HCT116 (cell line): ENCODE data around the gene CDAN1. TPM values are rescaled to one million over a fixed set of nuclear protein-coding genes. Genes with fewer than 3 reads are reported as not detected.

Experiments used
- ATAC-seq: fragments of 200-7000 bp; cut with Tn5 transposase; 2 replicates; pipeline ENCODE4 v1.9.1; 2020; ENCODE audit warnings: mild to moderate bottlenecking, moderate library complexity
- BruUV-seq: library from RNA; stranded (reverse); fragments of 400-500 nt; replicated peaks from 2 replicates; lab custom pipeline; 2021; lab: Mats Ljungman, UMichigan
- CTCF ChIA-PET: fragments of 300-600 bp; sonication (Branson Sonifier 250); formaldehyde crosslinking; loops from one replicate; lab custom pipeline; 2021; ENCODE audit warnings: antibody characterized with exemption; lab: Charles Lee
- POLR2A ChIA-PET: fragments of 300-600, 350-600 bp; sonication (Branson Sonifier 250); formaldehyde crosslinking; loops from one replicate; lab custom pipeline; 2021; ENCODE audit warnings: antibody characterized with exemption; lab: Charles Lee
- RAD21 ChIA-PET, 2 experiments: fragments of 300-600 bp; sonication (Branson Sonifier 250); formaldehyde crosslinking; loops; one replicate each; lab custom pipeline; 2023; ENCODE audit warnings: low total read pairs in 2 of 2; ENCODE audit not compliant: uncharacterized antibody in 2 of 2, unreplicated experiment in 2 of 2, low non-redundant PET in 1 of 2; lab: Charles Lee
- DNase-seq: peaks from one replicate; pipeline ENCODE4 v3.0.0-alpha.2; 2010; ENCODE audit warnings: low read depth, low spot score
- H2AFZ ChIP-seq: fragments of 200-600 bp; shearing (Covaris generic), sonication (generic); 2 replicates; pipeline ENCODE4 v1.6.1; 2017; ENCODE audit warnings: low read depth, mixed run types, mixed read lengths, antibody characterized with exemption, low read length; ENCODE audit not compliant: poor library complexity, severe bottlenecking
- H3K27ac ChIP-seq: 2 replicates; pipeline ENCODE4 v1.5.1; 2012; ENCODE audit warnings: low read depth, low read length
- H3K27me3 ChIP-seq: fragments of 200-600 bp; sonication (generic); 2 replicates; pipeline ENCODE4 v1.6.1; 2016; ENCODE audit warnings: mixed run types, low read length, mixed read lengths; ENCODE audit not compliant: insufficient read depth
- H3K36me3 ChIP-seq, 2 experiments: fragments of 200-500 bp in 1 of 2; fragments of 200-600 bp in 1 of 2; sonication (Bioruptor generic) in 1 of 2; sonication (generic) in 1 of 2; 2 replicates each; pipeline versions ENCODE4 v1.5.1 to v1.6.1; 2014 to 2016; ENCODE audit warnings: low read length in 2 of 2, inconsistent platforms in 1 of 2, mixed read lengths in 1 of 2, mixed run types in 1 of 2; ENCODE audit not compliant: insufficient read depth in 2 of 2, control insufficient read depth in 1 of 2
- H3K4me1 ChIP-seq, 2 experiments: fragments of 200-600 bp in 1 of 2; sonication (generic) in 1 of 2; 2 replicates each; pipeline versions ENCODE4 v1.5.1 to v1.6.1; 2012 to 2017; ENCODE audit warnings: low read length in 2 of 2, inconsistent platforms in 1 of 2, mild to moderate bottlenecking in 1 of 2, mixed read lengths in 1 of 2, mixed run types in 1 of 2, moderate library complexity in 1 of 2; ENCODE audit not compliant: insufficient read depth in 2 of 2, control insufficient read depth in 1 of 2
- H3K4me2 ChIP-seq: fragments of 200-600 bp; sonication (generic); 2 replicates; pipeline ENCODE4 v1.6.1; 2017; ENCODE audit warnings: mixed run types, low read length, mixed read lengths
- H3K4me3 ChIP-seq, 2 experiments: fragments of 200-600 bp in 1 of 2; sonication (generic) in 1 of 2; replicated peaks in 1 of 2; 2 replicates each; pipeline ENCODE4 v1.5.1; 2011 to 2016; ENCODE audit warnings: low read length in 2 of 2, control low read depth in 1 of 2, low read depth in 1 of 2, mild to moderate bottlenecking in 1 of 2, mixed read lengths in 1 of 2, mixed run types in 1 of 2
- H3K79me2 ChIP-seq: fragments of 200-600 bp; sonication (generic); 2 replicates; pipeline ENCODE4 v1.6.1; 2017; ENCODE audit warnings: mild to moderate bottlenecking, mixed run types, low read length, moderate library complexity, mixed read lengths; ENCODE audit not compliant: insufficient read depth
- H3K9ac ChIP-seq: fragments of 200-600 bp; sonication (generic); 2 replicates; pipeline ENCODE4 v1.6.1; 2016; ENCODE audit warnings: low read length, mixed read lengths
- H3K9me2 ChIP-seq: fragments of 200-600 bp; sonication (generic), shearing (Covaris generic); 2 replicates; pipeline ENCODE4 v1.6.1; 2017; ENCODE audit warnings: mixed run types, mild to moderate bottlenecking, moderate library complexity; ENCODE audit not compliant: insufficient read depth
- H3K9me3 ChIP-seq, 2 experiments: fragments of 200-500 bp in 1 of 2; fragments of 200-600 bp in 1 of 2; sonication (Bioruptor generic) in 1 of 2; sonication (generic) in 1 of 2; 2 replicates each; pipeline ENCODE4 v1.6.1; 2014 to 2017; ENCODE audit warnings: low read length in 2 of 2, mixed read lengths in 2 of 2, inconsistent platforms in 1 of 2, low read depth in 1 of 2, mild to moderate bottlenecking in 1 of 2, mixed run types in 1 of 2, moderate library complexity in 1 of 2; ENCODE audit not compliant: control insufficient read depth in 1 of 2, insufficient read depth in 1 of 2
- H4K20me1 ChIP-seq: fragments of 200-600 bp; sonication (generic), shearing (Covaris generic); 2 replicates; pipeline ENCODE4 v1.6.1; 2017; ENCODE audit warnings: mixed run types, mild to moderate bottlenecking, moderate library complexity; ENCODE audit not compliant: insufficient read depth
- ATF3 ChIP-seq: IDR thresholded peaks from 2 replicates; pipeline ENCODE4 v1.6.1; 2012
- CBX3 ChIP-seq: IDR thresholded peaks from 2 replicates; pipeline ENCODE4 v1.6.1; 2012; ENCODE audit warnings: low read depth
- EGR1 ChIP-seq: IDR thresholded peaks from 2 replicates; pipeline ENCODE4 v1.6.1; 2012; ENCODE audit warnings: low read depth
- EZH2phosphoT487 ChIP-seq: fragments of 200-600 bp; IDR thresholded peaks from 2 replicates; pipeline ENCODE4 v1.6.1; 2018; ENCODE audit warnings: antibody characterized with exemption, borderline replicate concordance
- JUND ChIP-seq: IDR thresholded peaks from 2 replicates; pipeline ENCODE4 v1.6.1; 2012
- RAD21 ChIP-seq: IDR thresholded peaks from 2 replicates; pipeline ENCODE4 v1.6.1; 2012; ENCODE audit warnings: low read depth, mild to moderate bottlenecking
- SIN3A ChIP-seq: IDR thresholded peaks from 2 replicates; pipeline ENCODE4 v1.6.1; 2012; ENCODE audit warnings: low read depth
- TCF7L2 ChIP-seq: IDR thresholded peaks from 2 replicates; pipeline ENCODE4 v1.7.0; 2011; ENCODE audit warnings: borderline replicate concordance, inconsistent platforms; ENCODE audit not compliant: insufficient read depth, insufficient read length; ENCODE audit errors: extremely low read depth
- ZFX ChIP-seq: fragments of 450-650 bp; IDR thresholded peaks from 2 replicates; pipeline ENCODE4 v1.6.1; 2017
- intact Hi-C: fragments of 100-400 bp; cut with micrococcal nuclease; formaldehyde crosslinking; loops from 2 replicates; pipeline ENCODE4 v1.10.0; 2022
- total RNA-seq: library from RNA; stranded (reverse); gene quantifications from one replicate; pipeline ENCODE4 v1.2.1, GENCODE V29; 2021; ENCODE audit not compliant: unreplicated experiment
- TF ChIP-seq, protein P1 (sequence below): IDR thresholded peaks from 2 replicates; pipeline ENCODE4 v1.6.1; 2012; ENCODE audit warnings: low read depth
- TF ChIP-seq, protein P2 (sequence below), 3 experiments: fragments of 200-600 bp in 1 of 3; sonication (generic) in 1 of 3; IDR thresholded peaks in 2 of 3; conservative IDR thresholded peaks in 1 of 3; 2 replicates each; pipeline ENCODE4 v1.5.1; 2012 to 2017; ENCODE audit warnings: low read depth in 2 of 3, low read length in 2 of 3, antibody characterized with exemption in 1 of 3, borderline replicate concordance in 1 of 3, control low read depth in 1 of 3, mild to moderate bottlenecking in 1 of 3, mixed read lengths in 1 of 3, mixed run types in 1 of 3, moderate library complexity in 1 of 3; ENCODE audit not compliant: insufficient read depth in 1 of 3

Gene CDAN1
- total RNA-seq, 1 experiment from 2014 or later: 22.4 TPM

DNA sequence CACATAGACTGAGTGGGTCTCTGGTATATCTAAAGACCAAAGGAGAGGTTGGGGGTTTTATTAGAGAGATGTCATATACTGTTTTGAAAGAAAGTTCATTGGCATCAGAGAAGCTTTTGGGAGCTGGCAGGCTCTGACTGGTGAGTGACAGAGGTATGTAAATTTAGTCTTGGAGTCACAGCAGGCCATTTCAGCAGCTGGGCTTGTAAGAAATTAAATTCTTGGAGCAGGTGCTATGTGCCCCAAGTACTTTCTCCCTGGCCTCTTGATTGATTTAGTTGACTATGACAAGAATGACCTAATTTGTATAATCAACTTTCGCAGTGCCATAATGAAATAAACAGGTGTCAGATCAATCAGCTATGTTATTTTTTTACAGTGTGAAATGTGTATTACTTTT is 47.8 kb upstream of the CDAN1 start:
- ATAC-seq (no peak), DNase-seq (no peak)
- POLR2A ChIA-PET: no interaction called here
- Histone ChIP-seq H3K79me2 (no peaks in the 10 kb centered on the region), H3K36me3 (no peaks in the 10 kb centered on the region), H2AFZ (no peak overlapping the region), H4K20me1 (no peaks in the 10 kb centered on the region), H3K9me2 (no peaks in the 10 kb centered on the region), H3K4me1 (no peaks in the 10 kb centered on the region), H3K4me2 (no peak overlapping the region), H3K27ac (no peak overlapping the region), H3K9me3 (no peaks in the 10 kb centered on the region), H3K27me3 (no peaks in the 10 kb centered on the region), H3K9ac (no peak overlapping the region), H3K4me3 (no peak overlapping the region)
- TF ChIP-seq, protein P1, sequence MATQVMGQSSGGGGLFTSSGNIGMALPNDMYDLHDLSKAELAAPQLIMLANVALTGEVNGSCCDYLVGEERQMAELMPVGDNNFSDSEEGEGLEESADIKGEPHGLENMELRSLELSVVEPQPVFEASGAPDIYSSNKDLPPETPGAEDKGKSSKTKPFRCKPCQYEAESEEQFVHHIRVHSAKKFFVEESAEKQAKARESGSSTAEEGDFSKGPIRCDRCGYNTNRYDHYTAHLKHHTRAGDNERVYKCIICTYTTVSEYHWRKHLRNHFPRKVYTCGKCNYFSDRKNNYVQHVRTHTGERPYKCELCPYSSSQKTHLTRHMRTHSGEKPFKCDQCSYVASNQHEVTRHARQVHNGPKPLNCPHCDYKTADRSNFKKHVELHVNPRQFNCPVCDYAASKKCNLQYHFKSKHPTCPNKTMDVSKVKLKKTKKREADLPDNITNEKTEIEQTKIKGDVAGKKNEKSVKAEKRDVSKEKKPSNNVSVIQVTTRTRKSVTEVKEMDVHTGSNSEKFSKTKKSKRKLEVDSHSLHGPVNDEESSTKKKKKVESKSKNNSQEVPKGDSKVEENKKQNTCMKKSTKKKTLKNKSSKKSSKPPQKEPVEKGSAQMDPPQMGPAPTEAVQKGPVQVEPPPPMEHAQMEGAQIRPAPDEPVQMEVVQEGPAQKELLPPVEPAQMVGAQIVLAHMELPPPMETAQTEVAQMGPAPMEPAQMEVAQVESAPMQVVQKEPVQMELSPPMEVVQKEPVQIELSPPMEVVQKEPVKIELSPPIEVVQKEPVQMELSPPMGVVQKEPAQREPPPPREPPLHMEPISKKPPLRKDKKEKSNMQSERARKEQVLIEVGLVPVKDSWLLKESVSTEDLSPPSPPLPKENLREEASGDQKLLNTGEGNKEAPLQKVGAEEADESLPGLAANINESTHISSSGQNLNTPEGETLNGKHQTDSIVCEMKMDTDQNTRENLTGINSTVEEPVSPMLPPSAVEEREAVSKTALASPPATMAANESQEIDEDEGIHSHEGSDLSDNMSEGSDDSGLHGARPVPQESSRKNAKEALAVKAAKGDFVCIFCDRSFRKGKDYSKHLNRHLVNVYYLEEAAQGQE: no peak
- TF ChIP-seq RAD21: no peak
- TF ChIP-seq, protein P2, sequence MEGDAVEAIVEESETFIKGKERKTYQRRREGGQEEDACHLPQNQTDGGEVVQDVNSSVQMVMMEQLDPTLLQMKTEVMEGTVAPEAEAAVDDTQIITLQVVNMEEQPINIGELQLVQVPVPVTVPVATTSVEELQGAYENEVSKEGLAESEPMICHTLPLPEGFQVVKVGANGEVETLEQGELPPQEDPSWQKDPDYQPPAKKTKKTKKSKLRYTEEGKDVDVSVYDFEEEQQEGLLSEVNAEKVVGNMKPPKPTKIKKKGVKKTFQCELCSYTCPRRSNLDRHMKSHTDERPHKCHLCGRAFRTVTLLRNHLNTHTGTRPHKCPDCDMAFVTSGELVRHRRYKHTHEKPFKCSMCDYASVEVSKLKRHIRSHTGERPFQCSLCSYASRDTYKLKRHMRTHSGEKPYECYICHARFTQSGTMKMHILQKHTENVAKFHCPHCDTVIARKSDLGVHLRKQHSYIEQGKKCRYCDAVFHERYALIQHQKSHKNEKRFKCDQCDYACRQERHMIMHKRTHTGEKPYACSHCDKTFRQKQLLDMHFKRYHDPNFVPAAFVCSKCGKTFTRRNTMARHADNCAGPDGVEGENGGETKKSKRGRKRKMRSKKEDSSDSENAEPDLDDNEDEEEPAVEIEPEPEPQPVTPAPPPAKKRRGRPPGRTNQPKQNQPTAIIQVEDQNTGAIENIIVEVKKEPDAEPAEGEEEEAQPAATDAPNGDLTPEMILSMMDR (IDR thresholded peaks at IDR 0.05 in 2 of 3, conservative IDR thresholded peaks at IDR 0.05 in 1 of 3; ENCODE audit: borderline replicate concordance in 1 of 3, insufficient read depth in 1 of 3, low read depth in 2 of 3, low read length in 2 of 3): no peak
- TF ChIP-seq SIN3A: no peak
- TF ChIP-seq EGR1: no peak
- TF ChIP-seq ZFX: no peak
- no peak for TF ChIP-seq CBX3
- no peak for TF ChIP-seq EZH2phosphoT487
- no peak for TF ChIP-seq JUND
- no peak for TF ChIP-seq ATF3
- TF ChIP-seq TCF7L2: no peak
- no TSS peak for BruUV-seq
- RAD21 ChIA-PET: no interaction called here
- intact Hi-C loops: no loop called here
- CTCF ChIA-PET: no interaction called here
